KG1 (cell line): ENCODE measurements around the gene KRTAP21-1.
"Not testable (repeated sequence)": the region's sequence is repeated elsewhere in the genome, so short reads cannot be mapped to it uniquely, and the experiment has no call there.

Experiments used
- DNase-seq: peaks from one replicate; lab custom pipeline; 2025; lab: John Stamatoyannopoulos, UW

The KRTAP21-1 gene

DNA sequence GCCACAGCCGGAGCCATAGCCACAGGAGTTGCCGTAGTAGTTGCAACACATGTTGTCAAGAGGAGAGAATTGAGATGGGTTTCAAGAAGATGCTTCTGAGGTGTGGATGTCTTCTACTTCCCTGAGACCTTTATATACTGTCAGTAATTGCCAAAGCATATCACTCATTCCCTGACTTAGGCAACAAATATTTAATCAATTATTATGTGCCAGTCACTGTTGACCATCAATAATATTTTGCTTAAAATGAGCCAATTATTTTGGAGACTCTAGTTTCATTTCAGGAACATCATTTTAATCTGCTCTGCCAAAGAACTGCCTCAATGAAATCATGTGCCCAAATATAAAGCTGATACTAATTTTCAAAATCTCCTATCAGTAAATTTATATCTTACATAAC is at the start of gene KRTAP21-1:
Gene KRTAP21-1 (minus strand): TSS at position 101 of the 400 bp plus-strand sequence. CDS start 50 bp downstream, at position 51.
- DNase-seq, result not testable (repeated sequence)

DNA sequence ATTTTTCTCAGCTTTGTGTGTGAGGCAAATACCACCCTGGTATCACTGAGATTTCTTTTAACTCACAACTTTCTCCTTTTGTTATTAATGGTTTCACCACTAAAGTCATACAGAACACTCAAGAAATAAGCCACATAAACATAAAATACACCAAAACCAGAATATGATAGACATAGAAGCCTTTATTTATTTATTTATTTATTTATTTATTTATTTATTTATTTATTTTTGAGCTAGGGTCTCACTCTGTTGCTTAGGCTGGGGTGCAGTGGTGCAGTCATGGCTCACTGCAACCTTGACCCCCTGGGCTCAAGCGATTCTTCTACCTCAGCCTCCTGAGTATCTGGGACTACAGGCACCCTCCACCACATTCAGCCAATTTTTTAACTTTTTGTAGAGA is 45.4 kb upstream of the KRTAP21-1 start:
- no peak for DNase-seq

DNA sequence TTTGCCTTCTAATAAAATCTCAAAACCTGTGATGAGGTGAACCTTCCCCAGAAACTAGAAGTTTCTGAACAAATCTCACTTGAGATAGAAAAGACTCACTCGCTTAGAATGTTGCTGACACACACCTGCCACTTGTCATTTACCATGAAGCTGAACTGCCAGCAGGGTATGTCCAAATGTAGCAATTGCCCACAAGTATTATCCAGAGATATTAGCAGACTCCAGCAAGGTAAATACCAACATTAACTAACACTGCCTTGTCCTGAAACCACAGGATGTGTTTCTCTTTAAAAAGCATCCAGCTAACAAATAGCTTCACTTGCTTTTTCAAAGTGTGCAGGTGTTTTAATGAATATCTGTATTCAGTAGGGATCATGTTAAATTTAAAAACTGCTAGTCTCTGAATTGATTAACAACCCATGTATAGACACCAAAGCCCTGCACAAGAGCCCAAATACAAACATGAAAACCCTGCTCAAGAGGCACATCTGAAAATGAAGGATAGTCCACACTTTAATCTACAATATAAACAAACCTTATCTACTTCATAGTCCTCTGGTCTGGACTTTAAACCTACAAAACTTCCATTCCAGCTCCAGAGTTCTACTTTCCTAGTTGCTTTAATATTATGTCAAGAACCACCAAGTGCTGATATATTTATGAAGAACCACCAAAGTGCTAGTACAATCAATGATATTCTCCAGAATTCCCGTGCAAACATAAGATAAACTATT is 38.5 kb upstream of the KRTAP21-1 start:
- no peak for DNase-seq

DNA sequence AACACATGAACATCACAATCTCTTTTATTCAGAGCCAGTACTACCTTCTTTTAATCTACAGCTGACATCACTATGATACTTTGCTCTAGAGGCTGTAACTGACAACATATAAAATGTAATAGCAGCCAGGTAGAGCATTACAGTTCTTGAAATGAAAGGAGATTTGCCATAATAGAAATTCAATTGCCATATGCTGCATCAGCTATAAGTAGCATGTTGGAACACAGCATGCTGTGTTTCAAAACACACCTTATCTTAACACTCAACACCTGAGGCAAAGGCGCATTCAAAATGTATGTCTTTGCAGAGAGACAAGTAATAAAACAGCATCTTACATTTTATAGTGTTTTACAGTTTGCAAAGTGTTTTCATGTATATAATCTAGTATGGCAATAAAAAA is 24.0 kb upstream of the KRTAP21-1 start:
- DNase-seq, result no peak

DNA sequence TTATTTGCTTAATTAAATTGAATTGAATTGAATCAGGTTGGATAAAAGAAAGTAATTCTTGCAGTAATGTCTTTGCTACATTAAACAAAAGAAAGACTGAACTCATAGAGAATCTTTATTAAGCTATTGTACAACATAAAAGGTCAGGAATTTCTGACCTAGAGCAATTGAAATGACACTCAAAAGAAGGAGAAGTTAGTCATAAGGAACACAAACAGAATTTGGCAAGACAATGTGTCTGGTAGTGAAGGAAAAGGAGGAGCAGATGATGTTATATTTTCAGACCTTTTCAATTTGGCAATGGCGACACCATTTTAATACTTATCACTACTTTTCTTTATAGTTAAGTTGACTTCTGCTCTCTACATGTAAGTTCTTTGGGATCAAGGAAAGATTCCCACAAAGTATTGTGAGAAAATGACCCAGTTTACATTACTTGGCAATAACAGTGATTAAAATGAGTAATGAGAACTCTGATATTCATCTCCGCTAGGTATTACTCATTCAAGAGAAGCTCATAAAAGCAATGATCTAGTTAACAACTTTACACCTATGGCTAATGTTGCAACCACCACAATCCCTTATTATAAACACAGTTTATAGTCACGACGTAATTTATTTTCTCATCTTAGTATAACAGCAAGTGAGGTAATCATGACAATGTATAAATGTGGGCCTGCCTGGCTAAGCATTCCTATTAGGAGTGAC is 14.7 kb upstream of the KRTAP21-1 start:
- DNase-seq, result no peak

DNA sequence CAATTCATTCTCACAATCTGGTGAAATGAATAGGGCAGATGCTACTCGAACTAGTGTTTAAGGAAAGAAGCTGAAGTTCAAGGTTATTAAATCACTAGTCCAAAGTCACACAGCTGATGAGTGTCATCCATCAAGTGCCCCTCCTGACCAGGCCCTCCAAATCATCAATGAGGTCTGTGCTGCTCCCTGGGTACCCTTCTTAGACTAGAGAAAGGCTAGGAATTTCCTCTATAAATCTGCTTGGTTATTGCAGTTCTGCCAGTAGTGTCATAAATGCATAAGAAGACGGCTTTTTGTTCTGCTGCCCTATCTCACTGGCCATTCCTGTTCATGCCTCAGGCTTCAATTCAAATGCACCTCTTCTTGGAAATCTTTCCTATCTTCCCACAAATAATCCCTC is 5.5 kb upstream of the KRTAP21-1 start:
- no peak for DNase-seq

DNA sequence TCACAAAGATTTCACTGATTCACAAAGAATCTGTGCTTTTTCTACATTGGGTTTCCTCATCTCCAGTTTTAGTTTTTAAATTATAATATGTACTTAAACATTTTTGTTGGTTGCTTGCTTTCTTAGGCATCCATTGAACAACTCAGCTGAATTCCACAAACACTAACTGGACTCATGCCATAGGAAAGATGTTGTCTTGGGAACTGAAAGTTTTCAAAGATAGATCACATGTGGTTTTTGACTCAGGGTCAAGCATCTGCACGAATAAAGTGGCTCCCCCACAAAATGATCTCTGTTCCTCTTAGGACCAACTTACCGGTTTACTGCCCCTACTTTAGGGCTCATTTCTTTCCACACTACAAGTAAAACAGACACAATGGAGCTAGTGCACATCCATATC is 3.1 kb upstream of the KRTAP21-1 start:
- DNase-seq, result no peak

DNA sequence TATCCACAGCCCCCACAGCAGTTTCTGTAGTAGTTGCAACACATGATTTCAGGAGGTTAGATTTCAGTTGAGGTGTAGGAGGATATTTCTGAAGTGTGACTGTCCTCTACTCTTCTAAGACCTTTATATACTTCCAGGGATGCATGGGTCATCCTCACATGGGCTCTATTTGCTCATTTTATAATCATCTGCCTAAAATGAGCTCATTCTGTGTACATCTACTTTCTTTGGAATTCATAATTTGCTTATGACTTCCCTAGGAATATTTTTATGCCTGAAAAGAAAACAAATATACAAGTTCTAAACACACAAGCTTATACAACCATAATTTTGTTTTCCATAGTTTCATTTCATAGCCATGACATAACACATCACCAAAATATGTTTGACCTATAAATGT is 8.1 kb downstream of the KRTAP21-1 start, which contains the start of gene KRTAP21-2:
Gene KRTAP21-2 (minus strand): TSS at position 101 of the 400 bp plus-strand sequence. CDS start 57 bp downstream, at position 44.
- DNase-seq, result no peak

DNA sequence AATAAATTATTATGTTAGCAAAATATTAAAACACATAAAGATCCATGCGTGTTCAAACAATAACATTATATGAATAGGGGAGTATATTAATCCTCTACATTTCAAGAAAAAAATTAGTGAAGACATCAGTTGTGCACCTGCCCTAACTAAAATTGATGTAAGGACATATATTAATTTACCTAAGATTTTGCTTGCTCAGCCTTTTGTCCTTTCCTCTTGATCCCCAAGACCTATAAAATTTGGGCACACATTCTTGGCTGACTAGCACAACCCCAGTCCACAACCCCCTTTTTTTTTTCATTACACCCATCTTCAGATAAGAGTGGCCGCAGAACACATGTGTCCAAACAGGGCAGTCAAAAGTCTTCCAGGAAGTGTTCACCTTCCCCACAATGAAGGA is 14.8 kb downstream of the KRTAP21-1 start:
- no peak for DNase-seq

DNA sequence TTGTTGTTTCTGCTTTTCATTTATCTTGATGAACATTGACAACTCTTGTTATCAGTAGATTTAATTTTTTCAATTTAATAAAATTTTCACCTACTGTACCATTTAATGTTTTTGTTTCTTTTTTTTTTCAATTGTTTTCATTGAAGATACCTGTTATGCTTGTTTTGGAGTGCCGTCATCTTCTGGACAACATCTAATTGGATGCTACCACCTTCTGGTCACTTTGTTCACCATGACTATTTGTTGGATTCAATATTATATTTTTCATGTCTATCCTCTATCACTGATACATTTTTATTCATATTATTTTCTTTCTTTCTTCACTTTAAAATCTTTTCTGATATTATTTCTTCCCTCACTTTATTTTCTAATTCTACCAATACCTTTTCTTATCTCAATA is 22.2 kb downstream of the KRTAP21-1 start:
- no peak for DNase-seq

DNA sequence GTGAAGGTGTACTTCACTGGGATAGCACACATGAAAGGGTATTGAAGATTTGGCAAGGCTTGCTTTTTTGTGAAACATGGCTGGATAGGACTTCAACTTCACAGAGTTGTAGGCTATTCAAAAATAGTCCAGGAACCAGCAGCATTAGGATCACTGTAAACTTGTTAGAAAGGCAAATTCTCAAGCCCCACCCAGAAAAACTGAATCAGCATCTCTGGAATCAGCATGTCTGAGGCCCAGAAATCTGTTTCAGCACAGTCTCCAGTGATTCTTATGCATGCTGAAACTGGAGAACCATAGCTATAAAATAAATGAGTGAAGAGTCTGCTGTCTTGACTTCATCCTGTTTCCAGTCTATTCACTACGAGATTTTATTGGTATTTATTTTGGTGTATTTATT is 28.5 kb downstream of the KRTAP21-1 start:
- DNase-seq, result no peak

DNA sequence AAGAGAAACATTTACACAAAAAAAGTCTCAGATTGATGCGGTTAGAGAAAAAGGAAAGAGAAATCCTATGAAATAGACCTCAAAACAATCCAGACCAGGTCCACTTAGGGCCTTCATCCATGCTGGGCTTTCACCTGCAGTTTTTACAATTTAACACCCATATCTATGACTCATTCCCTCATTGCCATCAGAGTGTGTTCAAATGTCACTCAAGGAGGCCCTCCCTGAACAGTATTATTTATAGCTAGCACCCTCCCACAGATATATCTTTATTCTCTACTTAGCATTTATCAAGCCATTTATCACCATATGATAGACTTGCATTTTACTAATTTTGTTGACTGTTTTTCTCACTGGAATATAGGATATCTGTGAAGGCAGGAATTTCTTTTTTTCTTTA is 35.8 kb downstream of the KRTAP21-1 start:
- DNase-seq, result no peak

DNA sequence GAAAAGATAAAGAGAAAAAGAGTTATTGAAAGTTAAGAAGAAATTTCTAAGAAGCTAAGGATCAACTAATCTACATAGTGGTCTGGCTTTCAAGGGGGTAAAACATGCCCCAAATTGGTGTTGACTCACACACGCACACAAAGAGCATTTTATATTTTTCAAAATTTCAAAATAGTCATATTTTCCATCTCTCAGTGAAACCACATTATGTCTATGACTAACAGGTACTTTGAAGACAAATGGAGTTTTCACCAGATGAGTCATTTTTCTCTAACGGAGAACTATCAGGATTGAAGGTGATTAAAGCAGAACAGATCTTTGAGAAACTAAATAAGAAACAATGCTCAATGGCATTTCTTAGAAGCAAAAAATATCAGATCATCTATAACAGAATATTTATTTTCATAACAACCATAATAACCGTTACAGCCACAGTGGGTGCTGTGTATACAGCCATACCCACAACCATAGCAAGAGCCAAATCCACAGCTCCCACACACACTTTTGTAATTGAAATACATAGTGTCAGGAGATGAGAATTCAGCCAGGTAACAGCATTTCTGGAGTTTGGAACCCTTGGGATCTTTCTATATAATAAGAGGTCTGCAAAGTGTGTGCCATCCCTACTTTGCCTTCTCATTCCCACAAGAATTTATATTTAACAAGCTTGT is 36.9 kb downstream of the KRTAP21-1 start, which contains the start of gene KRTAP21-3:
Gene KRTAP21-3 (minus strand): TSS at position 539 of the 671 bp plus-strand sequence. CDS start 18 bp downstream, at position 521.
- DNase-seq, result no peak

DNA sequence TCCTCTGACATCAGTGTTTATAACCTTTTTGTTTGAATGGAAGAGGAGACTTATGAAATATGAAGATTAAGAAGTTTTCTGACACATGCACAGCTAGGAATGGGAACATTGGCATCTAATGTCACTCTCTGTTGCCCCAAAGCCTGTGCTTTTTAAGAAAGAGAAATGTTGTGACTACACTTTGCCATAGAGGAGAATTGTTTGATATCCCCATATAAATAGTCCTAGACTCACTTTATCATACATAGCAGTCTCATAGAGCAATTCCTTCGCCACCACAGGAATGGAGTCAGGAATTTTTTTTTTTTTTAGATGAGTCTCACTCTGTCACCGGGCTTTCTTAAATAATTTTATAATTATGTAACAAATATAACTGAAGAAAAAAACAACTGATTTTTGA is 38.1 kb downstream of the KRTAP21-1 start:
- DNase-seq, result no peak

DNA sequence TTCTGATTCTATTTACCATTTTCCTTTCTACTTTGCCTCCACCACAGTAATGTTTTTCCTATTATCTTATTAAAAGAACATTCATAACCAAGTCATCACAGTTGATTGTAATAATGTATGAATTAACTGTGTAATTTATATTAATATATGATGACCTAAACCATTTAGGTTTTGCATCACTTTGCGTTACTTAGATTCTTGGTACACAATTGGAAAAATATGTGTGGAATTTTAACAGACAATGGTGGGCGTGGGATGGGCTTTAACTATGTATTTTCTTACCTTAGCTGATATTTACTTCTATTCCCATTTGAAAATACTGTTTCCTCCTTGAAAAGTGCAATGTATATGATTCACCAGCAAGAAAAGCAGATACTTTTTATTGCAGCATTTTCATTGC is 40.3 kb downstream of the KRTAP21-1 start:
- no peak for DNase-seq

DNA sequence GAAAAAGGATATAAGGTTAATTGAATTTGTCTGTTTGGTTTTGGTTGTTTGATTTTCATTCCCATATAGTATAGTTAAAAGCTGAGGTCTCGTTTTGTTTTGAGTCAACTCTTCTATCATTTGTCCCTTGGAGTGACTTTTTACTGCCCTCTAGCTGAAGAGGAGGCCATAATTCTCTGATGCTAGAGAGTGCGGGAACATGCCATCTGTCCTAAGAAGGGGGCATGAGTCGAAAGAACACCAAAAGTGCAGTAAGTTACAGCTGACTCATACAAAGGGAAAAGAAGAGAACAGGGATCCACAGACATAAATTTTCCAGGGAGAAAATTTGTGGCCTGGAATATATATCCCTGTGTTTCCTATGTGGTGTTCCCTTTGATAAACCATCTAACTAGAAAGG is 40.8 kb downstream of the KRTAP21-1 start:
- no peak for DNase-seq

DNA sequence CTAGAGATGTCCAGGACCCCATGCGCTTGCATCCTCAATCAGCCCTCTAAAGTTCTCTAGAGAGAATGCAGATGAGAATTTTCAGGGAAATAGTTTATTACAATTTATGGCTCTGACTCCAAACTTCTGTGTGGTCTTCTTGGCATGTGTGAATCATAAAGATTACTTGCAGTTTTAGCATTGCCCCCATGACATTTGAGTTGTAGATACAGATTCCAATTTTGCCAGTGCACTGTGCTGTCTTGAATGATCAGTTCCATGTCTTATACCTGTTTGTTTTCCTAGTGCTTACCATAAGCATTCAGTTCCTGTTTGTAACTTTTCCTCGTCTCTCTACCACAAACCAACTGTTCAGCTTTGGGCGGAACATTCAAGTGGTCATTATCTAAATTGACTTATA is 41.5 kb downstream of the KRTAP21-1 start:
- DNase-seq, result no peak

DNA sequence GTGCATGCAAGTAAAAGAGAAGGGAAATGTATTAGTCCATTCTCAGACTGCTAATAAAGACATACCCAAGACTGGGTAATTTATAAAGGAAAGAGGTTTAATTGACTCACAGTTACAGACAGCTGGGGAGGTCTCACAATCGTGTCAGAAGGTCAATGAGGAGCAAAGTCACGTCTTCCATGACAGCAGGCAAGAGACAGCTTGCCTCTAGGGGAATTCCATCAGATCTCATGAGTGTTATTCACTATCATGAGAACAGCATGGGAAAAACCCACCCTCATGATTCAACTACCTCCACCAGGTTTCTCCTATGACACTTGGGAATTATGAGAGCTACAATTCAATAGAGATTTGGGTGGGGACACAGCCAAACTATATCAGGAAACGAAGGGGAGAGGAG is 44.7 kb downstream of the KRTAP21-1 start:
- DNase-seq, result no peak

DNA sequence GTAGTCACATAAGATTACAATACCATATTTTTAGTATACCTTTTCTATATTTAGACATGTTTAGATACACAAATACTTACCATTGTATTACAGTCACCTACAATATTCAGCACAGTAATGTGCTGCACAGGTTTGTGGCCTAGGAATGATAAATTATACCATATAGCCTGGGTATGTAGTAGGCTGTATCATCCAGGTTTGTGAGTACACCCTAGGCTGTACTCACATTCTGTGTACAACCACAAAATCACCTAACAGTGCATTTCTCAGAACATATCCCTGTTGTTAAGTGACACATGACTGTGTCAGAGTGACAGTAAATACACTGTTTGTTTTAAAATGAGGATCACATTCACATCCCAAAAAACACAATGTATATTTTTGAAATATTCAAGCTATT is 47.8 kb downstream of the KRTAP21-1 start:
- DNase-seq, result no peak
